H9 (cell line): ENCODE measurements around the gene MYH9. TPM values are rescaled to one million over a fixed set of nuclear protein-coding genes. Genes with fewer than 3 reads are reported as not detected.
A peak's percentile ranks its signal among the peaks of the same experiment; 100 is the strongest.

ENCODE experiments used
- DNase-seq: peaks from one replicate; pipeline ENCODE4 v3.0.0-alpha.2; 2017
- H2AFZ ChIP-seq: one replicate; pipeline ENCODE4 v1.6.1; 2013; ENCODE audit warnings: mild to moderate bottlenecking, low read length, control low read depth, moderate library complexity
- H2AK5ac ChIP-seq: 2 replicates; pipeline ENCODE4 v1.6.1; 2013; ENCODE audit warnings: low read length, control low read depth, mixed read lengths; ENCODE audit not compliant: insufficient read length
- H2BK120ac ChIP-seq: one replicate; pipeline ENCODE4 v1.6.1; 2013; ENCODE audit warnings: low read depth, mild to moderate bottlenecking, low read length, control low read depth, inconsistent platforms; ENCODE audit not compliant: poor library complexity, severe bottlenecking
- H2BK12ac ChIP-seq: 2 replicates; pipeline ENCODE4 v1.6.1; 2013; ENCODE audit warnings: low read length, control low read depth, mixed read lengths, low read depth; ENCODE audit not compliant: insufficient read length
- H2BK15ac ChIP-seq: 2 replicates; pipeline ENCODE4 v1.6.1; 2013; ENCODE audit warnings: low read depth, low read length, control low read depth
- H2BK20ac ChIP-seq: one replicate; pipeline ENCODE4 v1.6.1; 2013; ENCODE audit warnings: low read depth, mild to moderate bottlenecking, low read length, control low read depth, inconsistent platforms; ENCODE audit not compliant: poor library complexity, severe bottlenecking
- H2BK5ac ChIP-seq: 2 replicates; pipeline ENCODE4 v1.6.1; 2013; ENCODE audit warnings: low read length, control low read depth, mixed read lengths; ENCODE audit not compliant: insufficient read length
- H3K14ac ChIP-seq: 2 replicates; pipeline ENCODE4 v1.6.1; 2013; ENCODE audit warnings: low read length, control low read depth; ENCODE audit not compliant: insufficient read depth
- H3K18ac ChIP-seq: 2 replicates; pipeline ENCODE4 v1.6.1; 2013; ENCODE audit warnings: low read depth, mild to moderate bottlenecking, mixed read lengths, low read length, control low read depth; ENCODE audit not compliant: insufficient read length
- H3K23ac ChIP-seq: 2 replicates; pipeline ENCODE4 v1.6.1; 2013; ENCODE audit warnings: low read length, control low read depth, mixed read lengths, low read depth; ENCODE audit not compliant: insufficient read length
- H3K23me2 ChIP-seq: 2 replicates; pipeline ENCODE4 v1.6.1; 2013; ENCODE audit warnings: low read depth, mild to moderate bottlenecking, mixed read lengths, low read length, control low read depth; ENCODE audit not compliant: insufficient read length, poor library complexity, severe bottlenecking
- H3K27ac ChIP-seq: 2 replicates; pipeline ENCODE4 v1.5.1; 2013; ENCODE audit warnings: low read length, control low read depth, mixed read lengths, low read depth; ENCODE audit not compliant: insufficient read length
- H3K27me3 ChIP-seq: 2 replicates; pipeline ENCODE4 v1.6.1; 2013; ENCODE audit warnings: low read length, control low read depth, inconsistent platforms; ENCODE audit not compliant: insufficient read depth
- H3K4ac ChIP-seq: 2 replicates; pipeline ENCODE4 v1.6.1; 2013; ENCODE audit warnings: low read depth, mild to moderate bottlenecking, control low read depth, inconsistent platforms, low read length, moderate library complexity
- H3K4me1 ChIP-seq: 2 replicates; pipeline ENCODE4 v1.6.1; 2013; ENCODE audit warnings: low read length, control low read depth, inconsistent platforms; ENCODE audit not compliant: insufficient read depth
- H3K4me2 ChIP-seq: 2 replicates; pipeline ENCODE4 v1.6.1; 2013; ENCODE audit warnings: low read length, control low read depth, mixed read lengths; ENCODE audit not compliant: insufficient read length, insufficient read depth
- H3K56ac ChIP-seq: 2 replicates; pipeline ENCODE4 v1.6.1; 2013; ENCODE audit warnings: low read depth, mild to moderate bottlenecking, mixed read lengths, low read length, control low read depth; ENCODE audit not compliant: insufficient read length
- H3K79me1 ChIP-seq: 2 replicates; pipeline ENCODE4 v1.6.1; 2013; ENCODE audit warnings: low read depth, mild to moderate bottlenecking, moderate library complexity, low read length, control low read depth, inconsistent platforms; ENCODE audit not compliant: insufficient read depth, poor library complexity, severe bottlenecking
- H3K79me2 ChIP-seq: 2 replicates; pipeline ENCODE4 v1.6.1; 2013; ENCODE audit warnings: low read length, control low read depth, inconsistent platforms; ENCODE audit not compliant: insufficient read depth
- H3K9ac ChIP-seq: 2 replicates; pipeline ENCODE4 v1.6.1; 2013; ENCODE audit warnings: low read length, control low read depth, mixed read lengths; ENCODE audit not compliant: insufficient read length; ENCODE audit errors: extremely low read depth
- H3K9me3 ChIP-seq: one replicate; pipeline ENCODE4 v1.6.1; 2013; ENCODE audit warnings: low read depth, low read length, inconsistent platforms; ENCODE audit not compliant: control insufficient read depth
- H3T11ph ChIP-seq: one replicate; pipeline ENCODE4 v1.6.1; 2013; ENCODE audit warnings: mild to moderate bottlenecking, low read length, control low read depth, inconsistent platforms
- H4K20me1 ChIP-seq: one replicate; pipeline ENCODE4 v1.6.1; 2013; ENCODE audit not compliant: control insufficient read depth, insufficient read length, insufficient read depth
- H4K5ac ChIP-seq: 2 replicates; pipeline ENCODE4 v1.6.1; 2013; ENCODE audit warnings: low read depth, mild to moderate bottlenecking, mixed read lengths, low read length, control low read depth; ENCODE audit not compliant: insufficient read length
- H4K8ac ChIP-seq: replicated peaks from 2 replicates; pipeline ENCODE4 v1.6.1; 2013; ENCODE audit warnings: low read length, control low read depth, mixed read lengths, low read depth; ENCODE audit not compliant: insufficient read length
- H4K91ac ChIP-seq: 2 replicates; pipeline ENCODE4 v1.6.1; 2013; ENCODE audit warnings: low read depth, mild to moderate bottlenecking, moderate library complexity, mixed read lengths, low read length, control low read depth; ENCODE audit not compliant: insufficient read length
- H3K27ac Mint-ChIP-seq, 3 experiments: 2 replicates in 2 of 3; 3 replicates in 1 of 3; pipeline ENCODE4 v1.8.0; 2020 to 2021; ENCODE audit warnings: mixed read lengths in 3 of 3, mild to moderate bottlenecking in 1 of 3, moderate library complexity in 1 of 3
- H3K27me3 Mint-ChIP-seq: 2 replicates; pipeline ENCODE4 v1.8.0; 2021; ENCODE audit warnings: low read depth, mild to moderate bottlenecking, moderate library complexity, mixed read lengths
- H3K36me3 Mint-ChIP-seq, 3 experiments: 2 replicates in 2 of 3; 3 replicates in 1 of 3; pipeline ENCODE4 v1.8.0; 2020 to 2021; ENCODE audit warnings: low read depth in 3 of 3, mixed read lengths in 3 of 3; ENCODE audit not compliant: insufficient read depth in 1 of 3
- H3K4me1 Mint-ChIP-seq, 2 experiments: 2 replicates each; pipeline ENCODE4 v1.8.0; 2020; ENCODE audit warnings: mixed read lengths in 2 of 2
- H3K4me3 Mint-ChIP-seq, 2 experiments: 2 replicates in 1 of 2; 3 replicates in 1 of 2; pipeline ENCODE4 v1.8.0; 2020 to 2021; ENCODE audit warnings: mild to moderate bottlenecking in 2 of 2, mixed read lengths in 2 of 2, moderate library complexity in 1 of 2
- H3K9me3 Mint-ChIP-seq, 2 experiments: 2 replicates in 1 of 2; 3 replicates in 1 of 2; pipeline ENCODE4 v1.8.0; 2020; ENCODE audit warnings: mild to moderate bottlenecking in 2 of 2, mixed read lengths in 2 of 2, moderate library complexity in 1 of 2
- WGBS: extraction: QIAGEN DNeasy Blood & Tissue Kit; methylation state at CpG from one replicate; pipeline ENCODE4 v1.1.7; 2013; ENCODE audit warnings: missing lambda C conversion rate, low lambda C conversion rate, mixed read lengths; ENCODE audit not compliant: insufficient read length; ENCODE audit errors: extremely low coverage; 5-methylcytosine and 5-hydroxymethylcytosine counted together
- total RNA-seq: library from RNA; stranded (reverse); gene quantifications from 2 replicates; pipeline ENCODE4 v1.2.1, GENCODE V29; 2021
- TF ChIP-seq, protein P1 (sequence below): fragments of 200-600 bp; sonication (generic); conservative IDR thresholded peaks from 3 replicates; pipeline ENCODE4 v1.8.0; 2021; ENCODE audit warnings: antibody characterized with exemption, mild to moderate bottlenecking

MYH9 gene
- total RNA-seq, 1 experiment from 2014 or later, result 266 TPM

- Mint-ChIP-seq H3K4me1 (peaks cover 77 to 82% of the 10 kb centered on the region in 2 experiments), H3K36me3 (peaks cover 39 to 85% (median 57%) of the 10 kb centered on the region in 3 experiments), H3K27me3 (no peaks in the 10 kb centered on the region), H3K9me3 (no peaks in the 10 kb centered on the region), H3K4me3 (no peak overlapping the region; a peak in 1 of 5 replicates), H3K27ac (peak overlapping the region; percentile 88 to 98 (median 95); a peak in 5 of 7 replicates)
- peaks cover 2% of the 10 kb centered on the region; the same call in 1 of the 2 replicates for H3K79me2 ChIP-seq
- no peak overlapping the region for H2AFZ ChIP-seq
- H3K27me3 ChIP-seq, result no peaks in the 10 kb centered on the region
- DNase-seq, result no peak
- no peak overlapping the region for H2BK5ac ChIP-seq
- H3K9me3 ChIP-seq, result no peaks in the 10 kb centered on the region
- H3K14ac ChIP-seq, result no peak overlapping the region
- H2BK15ac ChIP-seq, result no peak overlapping the region
- H2BK12ac ChIP-seq, result peak overlapping the region; percentile 55
- no peak overlapping the region for H3K23ac ChIP-seq
- H3K9ac ChIP-seq, result peak overlapping the region; percentile 2
- no CpG with 5 or more reads among the region's 5 CpGs for WGBS
- H4K20me1 ChIP-seq, result peaks cover 3% of the 10 kb centered on the region
- H4K5ac ChIP-seq, result no peak overlapping the region
- H3K4ac ChIP-seq, result no peak overlapping the region
- H3K56ac ChIP-seq, result no peak overlapping the region
- peaks cover 2% of the 10 kb centered on the region for H3K79me1 ChIP-seq
- no peak overlapping the region for H3K18ac ChIP-seq
- H3K4me2 ChIP-seq, result no peak overlapping the region
- no peak overlapping the region for H2BK20ac ChIP-seq
- peaks cover 10% of the 10 kb centered on the region; the same call in 1 of the 2 replicates for H3K4me1 ChIP-seq
- H3K23me2 ChIP-seq, result peaks cover 3% of the 10 kb centered on the region
- no peak overlapping the region for H4K91ac ChIP-seq
- TF ChIP-seq, protein P1, sequence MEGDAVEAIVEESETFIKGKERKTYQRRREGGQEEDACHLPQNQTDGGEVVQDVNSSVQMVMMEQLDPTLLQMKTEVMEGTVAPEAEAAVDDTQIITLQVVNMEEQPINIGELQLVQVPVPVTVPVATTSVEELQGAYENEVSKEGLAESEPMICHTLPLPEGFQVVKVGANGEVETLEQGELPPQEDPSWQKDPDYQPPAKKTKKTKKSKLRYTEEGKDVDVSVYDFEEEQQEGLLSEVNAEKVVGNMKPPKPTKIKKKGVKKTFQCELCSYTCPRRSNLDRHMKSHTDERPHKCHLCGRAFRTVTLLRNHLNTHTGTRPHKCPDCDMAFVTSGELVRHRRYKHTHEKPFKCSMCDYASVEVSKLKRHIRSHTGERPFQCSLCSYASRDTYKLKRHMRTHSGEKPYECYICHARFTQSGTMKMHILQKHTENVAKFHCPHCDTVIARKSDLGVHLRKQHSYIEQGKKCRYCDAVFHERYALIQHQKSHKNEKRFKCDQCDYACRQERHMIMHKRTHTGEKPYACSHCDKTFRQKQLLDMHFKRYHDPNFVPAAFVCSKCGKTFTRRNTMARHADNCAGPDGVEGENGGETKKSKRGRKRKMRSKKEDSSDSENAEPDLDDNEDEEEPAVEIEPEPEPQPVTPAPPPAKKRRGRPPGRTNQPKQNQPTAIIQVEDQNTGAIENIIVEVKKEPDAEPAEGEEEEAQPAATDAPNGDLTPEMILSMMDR, result no peak
- H4K8ac ChIP-seq, result no peak overlapping the region
- H3T11ph ChIP-seq, result no peak overlapping the region
- no peak overlapping the region for H2BK120ac ChIP-seq
- H2AK5ac ChIP-seq, result peak overlapping the region; percentile 17
- H3K27ac ChIP-seq, result no peak overlapping the region
Observed at GRCh38 chr22:36333644-36334043, 54.1 kb downstream of the MYH9 start.
